ENCODE measurements around the gene CLK1.

CLK1 gene
- long read RNA-seq, transcript CLK1-201 (13 exons, 1,888 nt) = minor isoform, 27 of 201 reads
- long read RNA-seq, transcript CLK1-204 (12 exons, 1,682 nt) = minor isoform, 27 of 201 reads
- long read RNA-seq, transcript CLK1-210 (11 exons, 3,208 nt) = major isoform, 119 of 201 reads
- long read RNA-seq, partial matches to known transcripts = 6 of 201 reads
- long read RNA-seq, other reads (novel, unspliced or antisense) = 21 of 201 reads

- no peaks in the 10 kb centered on the region for H3K27me3 ChIP-seq (ENCODE audit: insufficient read depth, poor library complexity, severe bottlenecking)
- H3K27ac ChIP-seq (replicated peaks) = peak within 1 kb of the TSS; percentile 99
- TF ChIP-seq POLR2AphosphoS5 (IDR thresholded peaks at IDR 0.05; ENCODE audit: low read depth) = peak; percentile 97
- TF ChIP-seq SPI1 (IDR thresholded peaks at IDR 0.05; ENCODE audit: borderline replicate concordance, low read depth) = peak; percentile 33; the same call in 1 of the 2 replicates
- TF ChIP-seq REST (IDR thresholded peaks at IDR 0.05; ENCODE audit: insufficient replicate concordance, low read depth) = peak; percentile 75
- TF ChIP-seq CTCF (IDR thresholded peaks at IDR 0.05; ENCODE audit: insufficient read depth, low read length) = no peak
- peak; percentile 91 to 95 for DNase-seq (ENCODE audit: low read depth in 1 of 2, low spot score in 1 of 2)
- peak within 1 kb of the TSS; percentile 68 for H3K4me3 ChIP-seq (replicated peaks; ENCODE audit: insufficient read depth, low read length)
These were observed at the start of gene CLK1 for GRCh38 chr2:200864176-200865034. CLK1 (minus strand) TSS chr2:200864658; CDS start chr2:200861862, 2,796 bp downstream.

GRCh38 chr2:200913654-200914053 is 49.2 kb upstream of the CLK1 start:
- Histone ChIP-seq H3K27ac (replicated peaks) (no peak overlapping the region), H3K4me3 (replicated peaks; ENCODE audit: insufficient read depth, low read length) (no peak overlapping the region), H3K27me3 (ENCODE audit: insufficient read depth, poor library complexity, severe bottlenecking) (no peaks in the 10 kb centered on the region)
- TF ChIP-seq CTCF (IDR thresholded peaks at IDR 0.05; ENCODE audit: insufficient read depth, low read length) (no peak), GABPA (IDR thresholded peaks at IDR 0.05; ENCODE audit: low read depth) (no peak), REST (IDR thresholded peaks at IDR 0.05; ENCODE audit: insufficient replicate concordance, low read depth) (no peak), SPI1 (IDR thresholded peaks at IDR 0.05; ENCODE audit: borderline replicate concordance, low read depth) (no peak), POLR2AphosphoS5 (IDR thresholded peaks at IDR 0.05; ENCODE audit: low read depth) (no peak)
- DNase-seq (ENCODE audit: low read depth in 1 of 2, low spot score in 1 of 2) = no peak

GRCh38 chr2:200909958-200910357 is 45.5 kb upstream of the CLK1 start:
- H3K27me3 ChIP-seq (ENCODE audit: insufficient read depth, poor library complexity, severe bottlenecking) = no peaks in the 10 kb centered on the region
- no peak for DNase-seq (ENCODE audit: low read depth in 1 of 2, low spot score in 1 of 2)
- no peak overlapping the region for H3K27ac ChIP-seq (replicated peaks)
- H3K4me3 ChIP-seq (replicated peaks; ENCODE audit: insufficient read depth, low read length) = no peak overlapping the region
- TF ChIP-seq CTCF (IDR thresholded peaks at IDR 0.05; ENCODE audit: insufficient read depth, low read length) (no peak), REST (IDR thresholded peaks at IDR 0.05; ENCODE audit: insufficient replicate concordance, low read depth) (no peak), GABPA (IDR thresholded peaks at IDR 0.05; ENCODE audit: low read depth) (no peak), SPI1 (IDR thresholded peaks at IDR 0.05; ENCODE audit: borderline replicate concordance, low read depth) (no peak), POLR2AphosphoS5 (IDR thresholded peaks at IDR 0.05; ENCODE audit: low read depth) (no peak)
